Esophagus muscularis mucosa (tissue), 4 donors: ENCODE results near the gene ARL8B. TPM values are rescaled to one million over a fixed set of nuclear protein-coding genes. Genes with fewer than 3 reads are reported as not detected.

Experiments used
- DNase-seq: peaks from one replicate; pipeline ENCODE4 v3.0.0-alpha.2; 2017; ENCODE audit errors: extremely low spot score
- H3K27ac ChIP-seq, 4 donors: fragments of 200-600 bp; sonication (generic); replicated peaks in 1 of 4; 1 replicate in 3 of 4; 2 replicates in 1 of 4; pipeline ENCODE4 v1.5.1; 2016 to 2019; ENCODE audit warnings: mild to moderate bottlenecking in 1 of 4
- H3K27me3 ChIP-seq, 4 donors: fragments of 200-600 bp; sonication (generic); one replicate each; pipeline versions ENCODE4 v1.5.1 to v1.6.0; 2016 to 2019
- H3K36me3 ChIP-seq, 4 donors: fragments of 200-600 bp; sonication (generic); one replicate each; pipeline ENCODE4 v1.5.1; 2016 to 2019
- H3K4me1 ChIP-seq, 4 donors: fragments of 200-600 bp; sonication (generic); one replicate each; pipeline ENCODE4 v1.5.1; 2016 to 2019
- H3K4me3 ChIP-seq, 4 donors: fragments of 200-600 bp; sonication (generic); 1 replicate in 2 of 4; 2 replicates in 2 of 4; pipeline ENCODE4 v1.5.1; 2016 to 2019; ENCODE audit warnings: mild to moderate bottlenecking in 4 of 4, moderate library complexity in 1 of 4
- H3K9me3 ChIP-seq, 4 donors: fragments of 200-600 bp; sonication (generic); 1 replicate in 3 of 4; 2 replicates in 1 of 4; pipeline ENCODE4 v1.5.1; 2016 to 2019
- EP300 ChIP-seq: sonication (generic); formaldehyde crosslinking; IDR thresholded peaks from one replicate; pipeline ENCODE4 v1.6.1; 2017; ENCODE audit warnings: antibody characterized with exemption
- POLR2A ChIP-seq: fragments of 450-650 bp; IDR thresholded peaks from one replicate; pipeline ENCODE4 v1.6.1; 2017; ENCODE audit warnings: antibody characterized with exemption, moderate library complexity, mild to moderate bottlenecking, low read depth
- POLR2AphosphoS5 ChIP-seq, 2 donors: sonication (generic); formaldehyde crosslinking; IDR thresholded peaks; one replicate each; pipeline ENCODE4 v1.6.1; 2017; ENCODE audit warnings: antibody characterized with exemption in 2 of 2
- WGBS: methylation state at CpG from one replicate; pipeline ENCODE4 v1.1.5; 2018; 5-methylcytosine and 5-hydroxymethylcytosine counted together
- intact Hi-C: fragments of 100-400 bp; cut with DNase I; formaldehyde crosslinking; loops from one replicate; pipeline ENCODE4 v1.15.1; 2023
- total RNA-seq, 4 donors: library from RNA; depleted of rRNA; stranded (reverse); fragments of >200 nt; gene quantifications; one replicate each; pipeline versions ENCODE4 v1.1.0 to v1.2.1, GENCODE V29; 2016
- TF ChIP-seq, protein P1 (sequence below), 3 experiments: fragments of 200-600 bp in 2 of 3; fragments of 450-650 bp in 1 of 3; sonication (generic) in 2 of 3; IDR thresholded peaks; one replicate each; pipeline ENCODE4 v1.5.1; 2017 to 2019; ENCODE audit warnings: antibody characterized with exemption in 3 of 3, mild to moderate bottlenecking in 2 of 3, moderate library complexity in 1 of 3

Gene ARL8B
- total RNA-seq, 4 donors from 2014 or later: 40.6 to 47.1 (median 43.8) TPM

DNA sequence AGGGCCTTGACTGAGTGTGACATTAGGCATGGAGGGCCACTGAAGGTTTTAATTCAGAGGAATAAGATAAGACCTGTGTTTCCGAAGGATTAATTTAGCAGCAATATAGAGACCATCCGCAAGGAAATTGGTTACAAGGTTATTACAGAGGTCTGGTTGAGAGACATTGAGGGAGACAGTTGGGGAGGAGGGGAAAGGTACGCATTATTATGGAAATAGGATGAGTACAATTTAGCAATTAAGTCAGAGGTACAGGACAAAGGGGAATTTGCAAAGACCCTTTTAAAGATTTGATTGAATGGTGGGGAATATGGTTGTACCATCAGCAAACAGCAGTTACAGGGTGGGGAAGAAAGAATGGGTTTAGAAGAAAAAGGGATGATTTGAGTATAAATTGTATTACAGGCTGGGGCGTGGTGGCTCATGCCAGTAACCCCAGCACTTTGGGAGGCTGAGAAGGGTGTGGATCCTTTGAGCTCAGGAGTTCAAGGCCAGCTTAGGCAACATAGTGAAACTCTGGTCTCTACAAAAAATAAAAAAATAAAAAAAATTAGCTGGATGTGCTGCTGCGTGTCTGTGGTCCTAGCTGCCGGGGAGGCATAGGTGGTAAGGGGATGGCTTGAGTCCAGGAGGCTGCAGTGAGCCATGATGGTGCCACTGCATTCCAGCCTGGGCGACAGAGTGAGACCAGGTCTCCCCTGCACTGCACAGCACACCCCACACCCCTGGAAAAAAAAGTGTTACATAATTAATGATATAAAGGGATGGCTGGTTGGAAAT, 11.3 kb downstream of the ARL8B start:
- Histone ChIP-seq H3K27ac (no peak overlapping the region), H3K4me1 (peaks cover 23 to 75% (median 67%) of the 10 kb centered on the region in 4 donors), H3K36me3 (peaks cover 0 to 6% (median 1%) of the 10 kb centered on the region in 4 donors), H3K4me3 (no peak overlapping the region), H3K9me3 (no peaks in the 10 kb centered on the region), H3K27me3 (no peaks in the 10 kb centered on the region)
- 85% methylated on average over 7 of the region's 7 CpGs for WGBS
- TF ChIP-seq EP300: no peak
- TF ChIP-seq, protein P1, sequence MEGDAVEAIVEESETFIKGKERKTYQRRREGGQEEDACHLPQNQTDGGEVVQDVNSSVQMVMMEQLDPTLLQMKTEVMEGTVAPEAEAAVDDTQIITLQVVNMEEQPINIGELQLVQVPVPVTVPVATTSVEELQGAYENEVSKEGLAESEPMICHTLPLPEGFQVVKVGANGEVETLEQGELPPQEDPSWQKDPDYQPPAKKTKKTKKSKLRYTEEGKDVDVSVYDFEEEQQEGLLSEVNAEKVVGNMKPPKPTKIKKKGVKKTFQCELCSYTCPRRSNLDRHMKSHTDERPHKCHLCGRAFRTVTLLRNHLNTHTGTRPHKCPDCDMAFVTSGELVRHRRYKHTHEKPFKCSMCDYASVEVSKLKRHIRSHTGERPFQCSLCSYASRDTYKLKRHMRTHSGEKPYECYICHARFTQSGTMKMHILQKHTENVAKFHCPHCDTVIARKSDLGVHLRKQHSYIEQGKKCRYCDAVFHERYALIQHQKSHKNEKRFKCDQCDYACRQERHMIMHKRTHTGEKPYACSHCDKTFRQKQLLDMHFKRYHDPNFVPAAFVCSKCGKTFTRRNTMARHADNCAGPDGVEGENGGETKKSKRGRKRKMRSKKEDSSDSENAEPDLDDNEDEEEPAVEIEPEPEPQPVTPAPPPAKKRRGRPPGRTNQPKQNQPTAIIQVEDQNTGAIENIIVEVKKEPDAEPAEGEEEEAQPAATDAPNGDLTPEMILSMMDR (IDR thresholded peaks at IDR 0.05): no peak
- TF ChIP-seq POLR2AphosphoS5 (IDR thresholded peaks at IDR 0.05): no peak
- TF ChIP-seq POLR2A: no peak
- intact Hi-C loops: no loop called here
- DNase-seq: no peak

DNA sequence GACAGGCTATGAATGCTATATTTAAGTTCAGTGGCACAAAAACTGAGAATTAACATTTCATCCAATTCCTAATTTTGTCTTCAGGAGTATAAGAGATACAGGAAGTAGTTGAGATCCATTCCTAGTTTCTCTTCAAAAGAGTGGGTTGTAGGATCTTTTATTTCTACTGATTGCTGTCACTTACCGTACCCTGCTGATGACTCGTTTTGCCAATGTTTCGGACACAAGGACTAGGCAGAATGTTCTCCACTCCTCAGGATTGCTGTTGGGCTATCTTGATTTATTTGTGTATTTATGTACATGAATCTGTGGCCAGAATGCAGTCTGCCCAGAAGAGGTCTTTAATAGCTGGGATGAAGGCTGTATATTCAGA, 11.9 kb downstream of the ARL8B start:
- Histone ChIP-seq H3K9me3 (no peaks in the 10 kb centered on the region), H3K36me3 (peaks cover 0 to 6% (median 1%) of the 10 kb centered on the region in 4 donors), H3K4me1 (peaks cover 24 to 76% (median 70%) of the 10 kb centered on the region in 4 donors), H3K4me3 (no peak overlapping the region), H3K27ac (no peak overlapping the region), H3K27me3 (no peaks in the 10 kb centered on the region)
- intact Hi-C loops: no loop called here
- no peak for TF ChIP-seq POLR2AphosphoS5 (IDR thresholded peaks at IDR 0.05)
- no peak for TF ChIP-seq POLR2A
- DNase-seq: no peak
- WGBS: 79% methylated on average over 3 of the region's 3 CpGs

DNA sequence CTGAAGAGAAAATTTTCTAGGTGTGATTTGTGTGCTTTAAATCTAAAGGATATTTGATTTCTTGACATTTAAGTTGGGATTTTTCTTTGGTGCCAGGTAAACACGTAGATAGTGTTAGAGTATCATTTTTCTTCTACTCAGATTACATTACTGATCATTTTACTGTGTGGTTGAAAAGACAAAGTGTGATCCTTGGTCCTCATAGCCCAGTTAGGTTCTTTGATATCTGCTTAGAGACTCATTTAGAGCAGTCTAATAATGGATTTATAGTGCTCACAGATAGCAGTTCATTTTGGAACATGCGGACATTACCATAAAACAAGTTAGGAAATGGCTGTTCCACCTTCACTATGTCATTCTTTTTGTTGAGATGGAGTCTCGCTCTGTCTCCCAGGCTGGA, 12.4 kb downstream of the ARL8B start:
- no peak overlapping the region for H3K4me3 ChIP-seq
- no peak for TF ChIP-seq EP300
- no peak for TF ChIP-seq POLR2AphosphoS5 (IDR thresholded peaks at IDR 0.05)
- TF ChIP-seq POLR2A: no peak
- TF ChIP-seq, protein P1 (IDR thresholded peaks at IDR 0.05): no peak
- WGBS: 93% methylated on average over 3 of the region's 3 CpGs
- H3K27ac ChIP-seq: no peak overlapping the region
- no peak for DNase-seq
- H3K27me3 ChIP-seq: no peaks in the 10 kb centered on the region
- no peaks in the 10 kb centered on the region for H3K9me3 ChIP-seq
- H3K4me1 ChIP-seq: peaks cover 27 to 76% (median 71%) of the 10 kb centered on the region in 4 donors
- intact Hi-C loops: no loop called here
- peaks cover 0 to 6% (median 1%) of the 10 kb centered on the region in 4 donors for H3K36me3 ChIP-seq

DNA sequence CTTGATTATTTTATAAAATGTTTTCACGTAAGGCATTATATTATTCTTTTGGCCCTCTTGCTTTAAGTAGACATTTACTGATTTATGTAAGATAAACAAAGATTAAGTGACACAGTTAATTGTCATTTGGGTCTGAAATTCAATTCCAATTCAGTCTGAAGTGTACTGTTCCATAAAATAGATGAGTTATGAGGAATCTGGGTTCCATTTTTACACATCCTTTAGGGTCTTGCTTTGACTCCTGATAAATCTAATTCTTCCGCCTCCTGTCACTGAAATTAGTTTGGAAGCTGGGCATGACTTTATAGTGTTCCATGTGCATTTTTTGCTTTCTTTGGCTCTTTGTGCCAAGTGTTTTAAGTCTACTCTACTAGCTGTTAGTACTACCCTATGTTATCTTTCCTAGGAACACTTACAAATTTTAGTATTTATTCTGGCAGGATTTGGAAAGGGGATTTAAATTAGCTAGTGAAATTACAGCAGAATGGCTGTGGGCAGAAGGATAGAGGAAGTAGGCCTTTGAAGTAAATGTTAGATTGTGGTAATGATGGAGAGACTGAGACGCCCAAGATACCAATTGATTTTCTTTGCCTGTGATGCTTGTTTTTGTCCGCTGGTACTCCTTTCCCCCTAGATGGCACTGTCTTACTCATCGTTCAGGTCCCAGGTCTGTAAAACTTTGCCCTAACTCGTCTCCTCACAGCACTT, 14.3 kb downstream of the ARL8B start:
- H3K4me3 ChIP-seq: no peak overlapping the region
- no peaks in the 10 kb centered on the region for H3K27me3 ChIP-seq
- TF ChIP-seq POLR2AphosphoS5 (IDR thresholded peaks at IDR 0.05): no peak
- TF ChIP-seq, protein P1 (IDR thresholded peaks at IDR 0.05): peak; percentile 14 to 33 (median 18)
- H3K36me3 ChIP-seq: peaks cover 0 to 4% (median 0%) of the 10 kb centered on the region in 4 donors
- no peak overlapping the region for H3K27ac ChIP-seq
- no peak for DNase-seq
- intact Hi-C loops: no loop called here
- WGBS: 66% methylated on average over 6 of the region's 6 CpGs
- H3K9me3 ChIP-seq: no peaks in the 10 kb centered on the region
- H3K4me1 ChIP-seq: peaks cover 36 to 90% (median 82%) of the 10 kb centered on the region in 4 donors

DNA sequence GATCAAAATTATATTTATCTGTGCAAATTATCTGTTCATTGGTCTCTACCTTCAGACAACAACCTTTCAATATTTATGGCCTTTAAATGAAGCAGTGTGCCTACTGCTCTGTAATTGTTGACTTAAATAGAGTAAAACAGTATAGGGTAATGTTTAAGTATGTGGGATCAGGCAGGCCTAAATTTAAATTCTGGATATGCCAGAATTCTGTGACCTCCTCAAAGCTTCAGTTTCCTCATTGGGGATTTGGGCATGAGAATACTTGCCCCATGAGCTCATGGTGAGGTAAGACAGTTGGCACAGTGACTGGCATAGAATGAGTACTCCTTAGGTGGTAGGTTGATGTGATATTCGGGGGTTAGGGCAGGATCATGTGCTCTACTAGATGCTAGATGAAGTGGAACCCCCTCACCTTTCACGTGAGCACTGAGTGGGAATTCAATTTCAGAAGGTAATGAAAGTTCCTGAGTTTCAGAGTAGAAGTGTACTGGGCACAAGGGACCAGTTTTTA, 14.9 kb downstream of the ARL8B start:
- WGBS: 80% methylated on average over 2 of the region's 2 CpGs
- Histone ChIP-seq H3K9me3 (no peaks in the 10 kb centered on the region), H3K27ac (no peak overlapping the region), H3K36me3 (peaks cover 0 to 4% (median 0%) of the 10 kb centered on the region in 4 donors), H3K4me3 (no peak overlapping the region), H3K27me3 (no peaks in the 10 kb centered on the region), H3K4me1 (peaks cover 36 to 96% (median 81%) of the 10 kb centered on the region in 4 donors)
- DNase-seq: no peak
- TF ChIP-seq POLR2AphosphoS5 (IDR thresholded peaks at IDR 0.05) (no peak), POLR2A (no peak)
- TF ChIP-seq, protein P1 (IDR thresholded peaks at IDR 0.05): no peak
- intact Hi-C loops: no loop called here
